T-helper 2 cell treated with Interferon-gamma antibody and Interleukin-4, amounts not matched to agents 5 μg/mL and 100 μg/mL, for 36 hours (primary cell): ENCODE results near the gene FRRS1L.

ENCODE experiments used
- DNase-seq: peaks from one replicate; pipeline ENCODE4 v3.0.0; 2021; ENCODE audit warnings: low spot score
- H3K27ac Mint-ChIP-seq: one replicate; pipeline ENCODE4 v1.8.0; 2021; ENCODE audit warnings: mild to moderate bottlenecking, mixed read lengths
- H3K27me3 Mint-ChIP-seq: one replicate; pipeline ENCODE4 v1.8.0; 2021; ENCODE audit warnings: low read depth, mixed read lengths
- H3K36me3 Mint-ChIP-seq: one replicate; pipeline ENCODE4 v1.8.0; 2021; ENCODE audit warnings: low read depth, mixed read lengths
- H3K4me1 Mint-ChIP-seq: one replicate; pipeline ENCODE4 v1.8.0; 2021; ENCODE audit warnings: low read depth, mixed read lengths
- H3K4me3 Mint-ChIP-seq: one replicate; pipeline ENCODE4 v1.8.0; 2022; ENCODE audit warnings: mild to moderate bottlenecking, moderate library complexity, mixed read lengths
- H3K9me3 Mint-ChIP-seq: one replicate; pipeline ENCODE4 v1.8.0; 2021; ENCODE audit warnings: mixed read lengths

FRRS1L gene

GRCh38 chr9:109186857-109187520, 19.9 kb upstream of the FRRS1L start:
- Mint-ChIP-seq H3K9me3 (no peaks in the 10 kb centered on the region), H3K4me3 (no peak overlapping the region), H3K27ac (no peak overlapping the region), H3K4me1 (peaks cover 3% of the 10 kb centered on the region), H3K27me3 (peaks cover 3% of the 10 kb centered on the region), H3K36me3 (no peaks in the 10 kb centered on the region)
- no peak for DNase-seq

- Mint-ChIP-seq H3K27ac (no peak overlapping the region), H3K4me3 (no peak overlapping the region), H3K9me3 (no peaks in the 10 kb centered on the region), H3K36me3 (no peaks in the 10 kb centered on the region), H3K27me3 (peaks cover 12% of the 10 kb centered on the region), H3K4me1 (peaks cover 12% of the 10 kb centered on the region)
- no peak for DNase-seq
Observed at GRCh38 chr9:109182940-109183798, 16.1 kb upstream of the FRRS1L start.

GRCh38 chr9:109182550-109182939, 15.5 kb upstream of the FRRS1L start:
- H3K36me3 Mint-ChIP-seq = no peaks in the 10 kb centered on the region
- H3K27me3 Mint-ChIP-seq = peaks cover 14% of the 10 kb centered on the region
- H3K4me1 Mint-ChIP-seq = peaks cover 12% of the 10 kb centered on the region
- no peak for DNase-seq
- no peaks in the 10 kb centered on the region for H3K9me3 Mint-ChIP-seq
- no peak overlapping the region for H3K27ac Mint-ChIP-seq
- no peak overlapping the region for H3K4me3 Mint-ChIP-seq

- Mint-ChIP-seq H3K36me3 (no peaks in the 10 kb centered on the region), H3K4me1 (peaks cover 12% of the 10 kb centered on the region), H3K27me3 (peaks cover 18% of the 10 kb centered on the region), H3K27ac (no peak overlapping the region), H3K4me3 (no peak overlapping the region), H3K9me3 (no peaks in the 10 kb centered on the region)
- peak; percentile 50 for DNase-seq
Observed at GRCh38 chr9:109181284-109181683, 14.2 kb upstream of the FRRS1L start.

- DNase-seq = no peak
- Mint-ChIP-seq H3K36me3 (no peaks in the 10 kb centered on the region), H3K9me3 (no peaks in the 10 kb centered on the region), H3K4me3 (no peak overlapping the region), H3K27ac (no peak overlapping the region), H3K27me3 (peaks cover 18% of the 10 kb centered on the region), H3K4me1 (peaks cover 12% of the 10 kb centered on the region)
Observed at GRCh38 chr9:109179801-109180523, 12.9 kb upstream of the FRRS1L start.

- Mint-ChIP-seq H3K27ac (no peak overlapping the region), H3K4me3 (no peak overlapping the region), H3K36me3 (no peaks in the 10 kb centered on the region), H3K27me3 (peaks cover 30% of the 10 kb centered on the region), H3K4me1 (peaks cover 9% of the 10 kb centered on the region), H3K9me3 (no peaks in the 10 kb centered on the region)
- no peak for DNase-seq
Observed at GRCh38 chr9:109176963-109177362, 9.9 kb upstream of the FRRS1L start.

GRCh38 chr9:109176386-109176785, 9.3 kb upstream of the FRRS1L start:
- no peak overlapping the region for H3K4me3 Mint-ChIP-seq
- H3K27ac Mint-ChIP-seq = no peak overlapping the region
- no peaks in the 10 kb centered on the region for H3K36me3 Mint-ChIP-seq
- peaks cover 7% of the 10 kb centered on the region for H3K4me1 Mint-ChIP-seq
- peaks cover 33% of the 10 kb centered on the region for H3K27me3 Mint-ChIP-seq
- no peaks in the 10 kb centered on the region for H3K9me3 Mint-ChIP-seq
- DNase-seq = no peak

- H3K9me3 Mint-ChIP-seq = no peaks in the 10 kb centered on the region
- peaks cover 2% of the 10 kb centered on the region for H3K4me1 Mint-ChIP-seq
- H3K27me3 Mint-ChIP-seq = peaks cover 46% of the 10 kb centered on the region
- H3K36me3 Mint-ChIP-seq = no peaks in the 10 kb centered on the region
- no peak overlapping the region for H3K27ac Mint-ChIP-seq
- no peak for DNase-seq
- no peak overlapping the region for H3K4me3 Mint-ChIP-seq
Observed at GRCh38 chr9:109172935-109173334, 5.9 kb upstream of the FRRS1L start.

- peaks cover 6% of the 10 kb centered on the region for H3K4me1 Mint-ChIP-seq
Observed at GRCh38 chr9:109171926-109172325, 4.9 kb upstream of the FRRS1L start.

GRCh38 chr9:109168170-109168569, 1.1 kb upstream of the FRRS1L start:
- Mint-ChIP-seq H3K9me3 (peaks cover 8% of the 10 kb centered on the region), H3K4me1 (peaks cover 6% of the 10 kb centered on the region), H3K27me3 (peaks cover 66% of the 10 kb centered on the region), H3K27ac (no peak overlapping the region), H3K4me3 (no peak overlapping the region), H3K36me3 (no peaks in the 10 kb centered on the region)
- no peak for DNase-seq

More at GRCh38 chr9:109171926-109172325, 4.9 kb upstream of the FRRS1L start:
- no peaks in the 10 kb centered on the region for H3K36me3 Mint-ChIP-seq
- no peak overlapping the region for H3K27ac Mint-ChIP-seq
- H3K9me3 Mint-ChIP-seq = no peaks in the 10 kb centered on the region
- no peak for DNase-seq
- no peak overlapping the region for H3K4me3 Mint-ChIP-seq
- H3K27me3 Mint-ChIP-seq = peaks cover 53% of the 10 kb centered on the region

GRCh38 chr9:109167716-109168115, 667 bp upstream of the FRRS1L start:
- peaks cover 67% of the 10 kb centered on the region for H3K27me3 Mint-ChIP-seq
- H3K27ac Mint-ChIP-seq = no peak overlapping the region
- H3K4me3 Mint-ChIP-seq = no peak overlapping the region
- no peak for DNase-seq
- H3K4me1 Mint-ChIP-seq = peaks cover 6% of the 10 kb centered on the region
- peaks cover 8% of the 10 kb centered on the region for H3K9me3 Mint-ChIP-seq
- H3K36me3 Mint-ChIP-seq = no peaks in the 10 kb centered on the region

- no peak for DNase-seq
- Mint-ChIP-seq H3K4me1 (peaks cover 6% of the 10 kb centered on the region), H3K27ac (no peak overlapping the region), H3K36me3 (no peaks in the 10 kb centered on the region), H3K9me3 (peaks cover 8% of the 10 kb centered on the region), H3K4me3 (peak overlapping the region; percentile 14), H3K27me3 (peaks cover 64% of the 10 kb centered on the region)
Observed at GRCh38 chr9:109166171-109166770, 778 bp downstream of the FRRS1L start.

GRCh38 chr9:109164042-109164441, 3.0 kb downstream of the FRRS1L start:
- peaks cover 6% of the 10 kb centered on the region for H3K4me1 Mint-ChIP-seq
- DNase-seq = no peak
- no peak overlapping the region for H3K4me3 Mint-ChIP-seq
- H3K36me3 Mint-ChIP-seq = no peaks in the 10 kb centered on the region
- H3K9me3 Mint-ChIP-seq = peaks cover 8% of the 10 kb centered on the region
- no peak overlapping the region for H3K27ac Mint-ChIP-seq
- H3K27me3 Mint-ChIP-seq = peaks cover 57% of the 10 kb centered on the region

- peaks cover 5% of the 10 kb centered on the region for H3K4me1 Mint-ChIP-seq
- H3K36me3 Mint-ChIP-seq = no peaks in the 10 kb centered on the region
- peaks cover 8% of the 10 kb centered on the region for H3K9me3 Mint-ChIP-seq
- no peak for DNase-seq
- H3K27ac Mint-ChIP-seq = no peak overlapping the region
- peaks cover 57% of the 10 kb centered on the region for H3K27me3 Mint-ChIP-seq
- H3K4me3 Mint-ChIP-seq = no peak overlapping the region
Observed at GRCh38 chr9:109163194-109163593, 3.9 kb downstream of the FRRS1L start.
